Cardiac muscle cell (in vitro differentiated cells and primary cell): ENCODE results near the gene RTP2. TPM values are rescaled to one million over a fixed set of nuclear protein-coding genes. Genes with fewer than 3 reads are reported as not detected.
A peak's percentile ranks its signal among the peaks of the same experiment; 100 is the strongest.

Source experiments
- DNase-seq, 2 donors: peaks; one replicate each; pipeline versions ENCODE4 v3.0.0 to v3.0.0-alpha.2; 2010 to 2017; ENCODE audit warnings: low read depth in 1 of 2, low spot score in 1 of 2
- H3K27ac ChIP-seq: fragments of 200-600 bp; sonication (generic); 2 replicates; pipeline ENCODE4 v1.5.1; 2016
- H3K27me3 ChIP-seq: fragments of 200-600 bp; sonication (generic); 2 replicates; pipeline ENCODE4 v1.6.0; 2016; ENCODE audit warnings: control low read depth
- H3K36me3 ChIP-seq: fragments of 200-600 bp; sonication (generic); 2 replicates; pipeline ENCODE4 v1.5.1; 2016; ENCODE audit warnings: control low read depth
- H3K4me1 ChIP-seq: fragments of 200-600 bp; sonication (generic); 2 replicates; pipeline ENCODE4 v1.8.1; 2017; ENCODE audit warnings: low read depth, mild to moderate bottlenecking, mixed run types
- H3K4me3 ChIP-seq: fragments of 200-600 bp; sonication (generic); 2 replicates; pipeline ENCODE4 v1.5.1; 2016; ENCODE audit warnings: mild to moderate bottlenecking
- H3K9me3 ChIP-seq: fragments of 200-600 bp; sonication (generic); 2 replicates; pipeline ENCODE4 v1.5.1; 2017; ENCODE audit warnings: low read depth, mild to moderate bottlenecking, control low read depth
- CTCF ChIP-seq: IDR thresholded peaks from 2 replicates; pipeline ENCODE4 v1.5.1; 2012; ENCODE audit warnings: low read depth, mild to moderate bottlenecking, low read length
- polyA plus RNA-seq: library from polyadenylated mRNA; unstranded; fragments of >200 nt; fragmentation: Nextera tagmentation; extraction: Ambion mirVana; gene quantifications from 2 replicates; pipeline ENCODE4 v1.2.1, GENCODE V29; 2016
- total RNA-seq: library from RNA; depleted of rRNA; stranded (reverse); fragments of >200 nt; gene quantifications from 2 replicates; pipeline ENCODE4 v1.2.3, GENCODE V29; 2016

Gene RTP2
- total and polyA plus RNA-seq, 2 experiments from 2014 or later: not detected

- Histone ChIP-seq H3K36me3 (no peaks in the 10 kb centered on the region), H3K4me1 (no peaks in the 10 kb centered on the region), H3K4me3 (no peak overlapping the region), H3K27me3 (no peaks in the 10 kb centered on the region), H3K27ac (no peak overlapping the region), H3K9me3 (no peaks in the 10 kb centered on the region)
- no peak for TF ChIP-seq CTCF
- no peak for DNase-seq
Observed at GRCh38 chr3:187708696-187709095, 6.3 kb upstream of the RTP2 start.

- Histone ChIP-seq H3K36me3 (no peaks in the 10 kb centered on the region), H3K4me3 (no peak overlapping the region), H3K4me1 (no peaks in the 10 kb centered on the region), H3K9me3 (no peaks in the 10 kb centered on the region), H3K27ac (no peak overlapping the region), H3K27me3 (no peaks in the 10 kb centered on the region)
- peak in 1 of 2 donors; percentile 32 for DNase-seq
- TF ChIP-seq CTCF: no peak
Observed at GRCh38 chr3:187706971-187707370, 4.6 kb upstream of the RTP2 start.

- H3K9me3 ChIP-seq: no peaks in the 10 kb centered on the region
- H3K4me1 ChIP-seq: no peaks in the 10 kb centered on the region
- DNase-seq: no peak
- no peak for TF ChIP-seq CTCF
- no peaks in the 10 kb centered on the region for H3K27me3 ChIP-seq
- H3K27ac ChIP-seq: no peak overlapping the region
- H3K36me3 ChIP-seq: no peaks in the 10 kb centered on the region
- H3K4me3 ChIP-seq: no peak overlapping the region
Observed at GRCh38 chr3:187705164-187705563, 2.8 kb upstream of the RTP2 start.

GRCh38 chr3:187700249-187700648, 2.1 kb downstream of the RTP2 start:
- DNase-seq: no peak
- no peaks in the 10 kb centered on the region for H3K4me1 ChIP-seq
- H3K27ac ChIP-seq: no peak overlapping the region
- no peaks in the 10 kb centered on the region for H3K27me3 ChIP-seq
- no peaks in the 10 kb centered on the region for H3K36me3 ChIP-seq
- no peaks in the 10 kb centered on the region for H3K9me3 ChIP-seq
- TF ChIP-seq CTCF: no peak
- no peak overlapping the region for H3K4me3 ChIP-seq

GRCh38 chr3:187698499-187699399, 3.6 kb downstream of the RTP2 start:
- Histone ChIP-seq H3K27me3 (peaks cover 1% of the 10 kb centered on the region), H3K4me1 (no peaks in the 10 kb centered on the region), H3K9me3 (no peaks in the 10 kb centered on the region), H3K27ac (no peak overlapping the region), H3K36me3 (no peaks in the 10 kb centered on the region), H3K4me3 (no peak overlapping the region)
- no peak for TF ChIP-seq CTCF
- DNase-seq: no peak
